OCI-LY3 (cell line): ENCODE results near the gene GORASP2.
"Not testable (repeated sequence)": the region's sequence is repeated elsewhere in the genome, so short reads cannot be mapped to it uniquely, and the experiment has no call there.

Experiments
- H2AFZ ChIP-seq: fragments of 200-600, 300-600 bp; shearing (Covaris generic); 2 replicates; pipeline ENCODE4 v1.6.0; 2014; ENCODE audit warnings: antibody characterized with exemption, low read depth, low read length
- H3K27ac ChIP-seq: fragments of 200-600, 300-600 bp; sonication (generic); 2 replicates; pipeline ENCODE4 v1.5.1; 2014; ENCODE audit warnings: mild to moderate bottlenecking, low read length, moderate library complexity, mixed read lengths
- H3K27me3 ChIP-seq: fragments of 200-600, 300-600 bp; sonication (generic); 2 replicates; pipeline ENCODE4 v1.6.1; 2014; ENCODE audit warnings: low read depth, low read length, mixed read lengths
- H3K36me3 ChIP-seq: fragments of 200-600, 300-600 bp; sonication (generic); replicated peaks from 2 replicates; pipeline ENCODE3; 2014; ENCODE audit warnings: low read depth, low read length, mixed read lengths
- H3K4me1 ChIP-seq: fragments of 300-600, 200-600 bp; sonication (generic); 2 replicates; pipeline ENCODE4 v1.6.1; 2014; ENCODE audit warnings: low read length, mixed read lengths
- H3K4me2 ChIP-seq: fragments of 200-600, 300-600 bp; sonication (generic); 2 replicates; pipeline ENCODE4 v1.6.1; 2014; ENCODE audit warnings: low read length, mixed read lengths
- H3K4me3 ChIP-seq: fragments of 300-600, 200-600 bp; sonication (generic); 2 replicates; pipeline ENCODE4 v1.5.1; 2014; ENCODE audit warnings: antibody characterized with exemption, mild to moderate bottlenecking, low read length, moderate library complexity
- H3K79me2 ChIP-seq: fragments of 300-600, 200-600 bp; shearing (Covaris generic); 2 replicates; pipeline ENCODE4 v1.6.1; 2014; ENCODE audit warnings: mild to moderate bottlenecking, low read length, mixed read lengths
- H3K9ac ChIP-seq: fragments of 300-600, 200-600 bp; shearing (Covaris generic); 2 replicates; pipeline ENCODE4 v1.6.0; 2014; ENCODE audit warnings: mild to moderate bottlenecking, low read length, moderate library complexity
- H3K9me3 ChIP-seq: fragments of 200-600, 300-600 bp; shearing (Covaris generic); 2 replicates; pipeline ENCODE4 v1.6.1; 2014; ENCODE audit warnings: low read length, mixed read lengths; ENCODE audit not compliant: insufficient read depth
- H4K20me1 ChIP-seq: fragments of 200-600, 300-600 bp; sonication (generic); 2 replicates; pipeline ENCODE4 v1.6.1; 2016; ENCODE audit warnings: low read length, mixed read lengths; ENCODE audit not compliant: insufficient read depth
- EZH2phosphoT487 ChIP-seq: fragments of 200-600 bp; shearing (Covaris generic); IDR thresholded peaks from 2 replicates; pipeline ENCODE4 v1.6.1; 2018; ENCODE audit warnings: antibody characterized with exemption, mixed run types, low read depth
- TF ChIP-seq, protein P1 (sequence below): fragments of 200-600, 300-600 bp; sonication (generic); IDR thresholded peaks from 2 replicates; pipeline ENCODE4 v1.5.1; 2014; ENCODE audit warnings: antibody characterized with exemption, low read length, low read depth

The GORASP2 gene

DNA sequence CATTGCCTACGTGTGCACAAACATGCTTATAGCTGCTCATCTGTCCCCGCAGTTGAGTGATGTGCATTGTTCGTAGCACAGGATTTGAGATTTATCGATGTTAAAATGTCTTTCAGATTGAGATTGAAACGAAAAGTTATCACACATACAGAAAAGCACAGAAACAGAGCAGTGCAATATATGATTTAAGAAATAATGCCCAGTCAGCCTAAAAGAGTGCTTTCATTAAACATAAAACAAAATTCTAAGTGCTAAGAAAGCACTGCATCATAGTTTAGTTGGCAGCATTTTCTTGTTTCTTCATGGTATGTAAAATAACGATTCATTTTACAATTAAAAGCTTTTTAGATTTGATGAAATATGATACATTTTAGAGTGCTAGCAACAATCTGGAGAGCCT lies 31.9 kb upstream of the GORASP2 start:
- H3K4me1 ChIP-seq = no peaks in the 10 kb centered on the region
- no peak overlapping the region for H3K9ac ChIP-seq
- H4K20me1 ChIP-seq = no peaks in the 10 kb centered on the region
- H3K79me2 ChIP-seq = no peaks in the 10 kb centered on the region
- no peaks in the 10 kb centered on the region for H3K9me3 ChIP-seq
- TF ChIP-seq, protein P1, sequence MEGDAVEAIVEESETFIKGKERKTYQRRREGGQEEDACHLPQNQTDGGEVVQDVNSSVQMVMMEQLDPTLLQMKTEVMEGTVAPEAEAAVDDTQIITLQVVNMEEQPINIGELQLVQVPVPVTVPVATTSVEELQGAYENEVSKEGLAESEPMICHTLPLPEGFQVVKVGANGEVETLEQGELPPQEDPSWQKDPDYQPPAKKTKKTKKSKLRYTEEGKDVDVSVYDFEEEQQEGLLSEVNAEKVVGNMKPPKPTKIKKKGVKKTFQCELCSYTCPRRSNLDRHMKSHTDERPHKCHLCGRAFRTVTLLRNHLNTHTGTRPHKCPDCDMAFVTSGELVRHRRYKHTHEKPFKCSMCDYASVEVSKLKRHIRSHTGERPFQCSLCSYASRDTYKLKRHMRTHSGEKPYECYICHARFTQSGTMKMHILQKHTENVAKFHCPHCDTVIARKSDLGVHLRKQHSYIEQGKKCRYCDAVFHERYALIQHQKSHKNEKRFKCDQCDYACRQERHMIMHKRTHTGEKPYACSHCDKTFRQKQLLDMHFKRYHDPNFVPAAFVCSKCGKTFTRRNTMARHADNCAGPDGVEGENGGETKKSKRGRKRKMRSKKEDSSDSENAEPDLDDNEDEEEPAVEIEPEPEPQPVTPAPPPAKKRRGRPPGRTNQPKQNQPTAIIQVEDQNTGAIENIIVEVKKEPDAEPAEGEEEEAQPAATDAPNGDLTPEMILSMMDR = no peak
- no peak for TF ChIP-seq EZH2phosphoT487
- H3K27ac ChIP-seq = no peak overlapping the region
- no peak overlapping the region for H3K4me3 ChIP-seq
- peaks cover 10% of the 10 kb centered on the region for H3K27me3 ChIP-seq
- no peaks in the 10 kb centered on the region for H3K36me3 ChIP-seq
- H2AFZ ChIP-seq = no peak overlapping the region
- no peak overlapping the region for H3K4me2 ChIP-seq

DNA sequence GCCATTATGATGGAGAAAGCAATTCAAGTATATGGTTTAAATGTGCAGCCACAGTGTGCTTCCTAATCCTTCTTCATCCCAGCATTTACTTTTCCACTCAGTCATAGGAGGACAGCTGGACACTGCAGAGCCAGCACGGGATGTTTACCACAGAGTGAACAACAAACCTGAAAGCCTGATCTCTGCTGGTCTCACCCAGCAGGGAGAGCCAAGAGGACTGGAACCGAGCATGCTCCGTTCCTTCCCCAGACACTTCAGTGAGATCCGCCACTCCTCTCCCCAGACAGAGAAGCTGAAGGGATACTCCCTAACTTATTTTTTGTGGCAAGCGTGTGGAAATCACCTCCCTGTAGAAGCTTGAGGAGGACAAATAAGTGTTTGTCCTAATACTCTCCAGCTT lies 23.2 kb upstream of the GORASP2 start:
- H3K9ac ChIP-seq = no peak overlapping the region
- H3K36me3 ChIP-seq = no peaks in the 10 kb centered on the region
- peaks cover 5% of the 10 kb centered on the region; the same call in 1 of the 2 replicates for H3K27me3 ChIP-seq
- no peaks in the 10 kb centered on the region for H3K9me3 ChIP-seq
- no peak for TF ChIP-seq EZH2phosphoT487
- TF ChIP-seq, protein P1 = no peak
- no peak overlapping the region for H3K4me2 ChIP-seq
- no peak overlapping the region for H2AFZ ChIP-seq
- H3K4me1 ChIP-seq = no peaks in the 10 kb centered on the region
- no peaks in the 10 kb centered on the region for H3K79me2 ChIP-seq
- no peak overlapping the region for H3K27ac ChIP-seq
- no peaks in the 10 kb centered on the region for H4K20me1 ChIP-seq
- no peak overlapping the region for H3K4me3 ChIP-seq

DNA sequence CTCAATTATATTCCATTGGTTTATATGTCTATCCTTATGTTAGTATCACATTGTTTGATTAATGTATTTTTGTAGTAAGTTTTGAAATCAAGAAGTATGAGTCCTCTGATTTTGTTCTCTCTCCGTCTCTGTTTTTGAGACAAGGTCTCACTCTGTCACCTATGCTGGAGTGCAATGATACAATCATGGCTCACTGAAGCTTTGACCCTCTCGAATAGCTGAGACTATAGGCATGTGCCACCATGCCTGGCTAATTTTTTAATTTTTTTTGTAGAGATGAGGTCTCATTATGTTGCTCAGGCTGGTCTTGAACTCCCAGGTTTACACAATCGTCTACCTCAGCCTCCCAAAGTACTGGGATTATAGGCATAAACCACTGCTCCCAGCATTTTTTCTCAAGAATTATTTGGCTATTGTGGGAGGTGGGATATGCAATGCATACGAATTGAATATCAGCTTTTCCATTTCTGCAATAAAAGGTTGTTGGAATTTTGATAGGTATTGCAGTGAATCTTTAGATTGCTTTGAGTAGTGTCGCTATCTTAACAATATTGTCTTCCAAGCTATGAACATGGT lies 17.7 kb upstream of the GORASP2 start:
- no peak overlapping the region for H3K4me3 ChIP-seq
- no peak overlapping the region for H2AFZ ChIP-seq
- H3K36me3 ChIP-seq = no peaks in the 10 kb centered on the region
- no peaks in the 10 kb centered on the region for H3K4me1 ChIP-seq
- H3K9ac ChIP-seq = no peak overlapping the region
- H3K4me2 ChIP-seq = no peak overlapping the region
- no peaks in the 10 kb centered on the region for H3K27me3 ChIP-seq
- H3K79me2 ChIP-seq = no peaks in the 10 kb centered on the region
- no peaks in the 10 kb centered on the region for H4K20me1 ChIP-seq
- H3K27ac ChIP-seq = no peak overlapping the region
- TF ChIP-seq, protein P1 = no peak
- no peak for TF ChIP-seq EZH2phosphoT487
- H3K9me3 ChIP-seq = peaks cover 7% of the 10 kb centered on the region; the same call in 1 of the 2 replicates

DNA sequence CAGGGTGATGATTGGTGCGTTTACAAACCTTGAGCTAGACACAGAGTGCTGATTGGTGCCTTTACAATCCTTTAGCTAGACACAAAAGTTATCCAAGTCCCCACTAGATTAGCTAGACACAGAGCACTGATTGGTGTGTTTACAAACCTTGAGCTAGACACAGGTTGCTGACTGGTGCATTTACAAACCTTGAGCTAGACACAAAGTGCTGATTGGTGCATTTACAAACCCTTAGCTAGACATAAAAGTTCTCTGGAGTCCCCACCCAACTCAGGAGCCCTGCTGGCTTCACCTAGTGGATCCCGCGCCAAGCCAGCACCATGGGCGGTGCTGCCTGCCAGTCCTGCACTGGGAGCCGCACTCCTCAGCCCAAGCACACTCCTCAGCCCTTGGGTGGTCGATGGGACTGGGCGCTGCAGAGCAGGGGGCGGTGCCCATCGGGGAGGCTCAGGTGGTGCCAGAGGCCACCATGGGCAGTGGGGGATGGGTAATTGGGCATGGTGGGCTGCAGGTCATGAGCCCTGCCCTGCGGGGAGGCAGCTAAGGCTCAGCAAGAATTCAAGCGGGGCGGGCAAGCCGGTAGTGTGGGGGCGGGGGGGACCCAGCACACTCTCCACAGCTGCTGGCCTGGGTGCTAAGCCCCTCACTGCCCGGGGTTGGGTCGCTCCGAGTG lies 13.9 kb upstream of the GORASP2 start:
- H3K4me1 ChIP-seq, H3K9ac ChIP-seq, H3K27ac ChIP-seq, H3K4me3 ChIP-seq, H3K79me2 ChIP-seq, H3K4me2 ChIP-seq, H2AFZ ChIP-seq, H3K36me3 ChIP-seq, H3K27me3 ChIP-seq, H4K20me1 ChIP-seq: not testable (repeated sequence)
- H3K9me3 ChIP-seq = peaks cover 19% of the 10 kb centered on the region; the same call in 1 of the 2 replicates
